DMS53 treated with DMSO at 0.1 percent for 48 hours (cell line): ENCODE results near the gene NAV2.
A peak's percentile ranks its signal among the peaks of the same experiment; 100 is the strongest.

Experiments
- DNase-seq: peaks from one replicate; lab custom pipeline; 2025; ENCODE audit not compliant: unreplicated experiment; lab: John Stamatoyannopoulos, UW

The NAV2 gene

DNA sequence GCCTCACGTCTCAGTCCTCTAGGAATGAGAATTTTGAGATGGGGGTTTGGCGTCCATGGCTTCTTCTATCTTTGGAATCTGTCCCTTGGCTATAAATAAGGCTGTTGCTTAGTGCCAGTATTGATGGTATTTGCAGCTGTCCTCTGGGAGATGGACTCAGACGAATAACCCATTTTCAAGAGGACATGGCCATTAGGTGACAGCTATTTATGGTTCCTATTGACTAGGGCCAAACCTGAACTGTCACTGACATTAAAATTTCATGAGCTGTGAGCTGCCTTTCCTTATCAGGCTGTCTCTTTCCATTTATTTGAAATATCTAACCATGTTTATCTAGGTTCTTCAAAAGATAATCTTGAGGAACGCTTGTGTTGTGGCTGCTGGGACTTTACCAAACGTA is 92.7 kb downstream of the NAV2 start:
- no peak for DNase-seq

DNA sequence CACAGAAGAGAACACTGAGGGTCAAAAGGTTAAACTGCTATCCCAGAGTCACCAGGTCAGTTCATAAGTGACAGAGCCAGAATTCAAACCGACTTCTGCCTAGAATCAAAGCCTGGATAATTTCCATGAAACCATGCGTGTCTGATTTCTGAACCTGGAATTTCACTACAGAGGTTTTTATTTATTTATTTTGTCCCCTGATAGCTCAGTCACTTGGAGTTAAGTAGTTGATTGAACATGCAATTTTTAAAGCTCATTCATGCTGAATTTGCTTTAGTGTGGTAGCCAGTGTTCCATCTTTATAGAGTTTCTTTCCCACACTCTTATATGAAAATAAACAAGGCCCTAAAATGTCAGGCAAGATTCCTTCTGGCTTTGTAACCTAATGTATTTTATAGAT is 93.2 kb downstream of the NAV2 start:
- DNase-seq = no peak

DNA sequence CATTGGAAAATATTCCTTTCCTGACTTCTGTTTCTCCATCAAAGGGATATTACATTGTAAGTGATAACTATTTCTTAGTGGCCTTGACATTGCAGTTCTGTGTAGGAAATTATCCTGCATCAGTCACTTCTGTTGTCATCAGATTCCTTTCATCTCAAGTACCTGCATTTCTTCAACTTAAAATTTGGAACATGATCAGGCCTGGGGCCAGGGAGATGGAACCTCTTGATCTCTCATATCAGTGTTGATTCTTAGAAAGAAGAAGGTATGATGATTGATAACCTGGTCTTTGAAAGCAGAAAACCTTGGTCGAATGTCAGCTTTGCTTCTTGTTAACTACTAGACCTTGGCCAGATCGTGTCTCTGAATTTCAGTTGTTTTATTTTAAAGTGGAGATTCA is 93.6 kb downstream of the NAV2 start:
- no peak for DNase-seq

DNA sequence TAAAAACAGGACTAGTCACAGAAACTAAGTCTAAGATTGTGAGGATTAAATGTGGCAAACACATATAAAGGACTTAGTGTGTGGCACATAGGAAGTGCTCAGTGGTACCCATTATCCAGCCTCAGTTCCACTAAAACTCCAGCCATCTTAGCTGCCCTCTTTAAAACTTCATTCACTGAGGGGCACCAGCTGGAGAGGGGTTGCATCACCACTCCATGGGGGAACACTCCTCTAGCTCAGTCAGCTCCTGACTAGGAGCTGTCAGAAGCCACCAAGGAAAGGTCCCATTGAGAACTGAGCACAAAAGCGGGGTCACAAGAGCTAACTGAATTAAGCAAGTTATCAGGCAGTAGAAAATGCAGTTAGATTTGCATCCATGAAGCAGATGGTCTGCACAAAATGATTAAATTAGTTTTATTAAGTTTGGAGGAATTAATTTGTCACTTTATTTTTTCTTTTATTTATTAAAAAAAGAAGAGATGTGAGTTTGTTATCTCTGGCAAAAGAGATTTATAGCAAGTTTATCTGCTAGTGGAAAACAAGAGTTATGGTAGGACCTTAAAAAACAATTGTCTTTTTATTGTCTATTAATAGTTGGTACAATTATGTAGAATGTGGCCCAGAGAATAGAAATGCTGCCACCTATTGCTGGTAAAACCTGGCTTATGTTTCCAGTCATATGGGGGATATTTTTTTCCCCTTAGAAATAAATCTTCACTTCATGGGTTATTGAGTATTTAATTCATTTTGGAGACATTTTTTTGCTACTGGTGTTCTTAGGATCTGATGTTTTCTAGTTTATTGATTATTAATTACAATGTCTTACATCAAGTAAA is 95.7 kb downstream of the NAV2 start:
- no peak for DNase-seq

DNA sequence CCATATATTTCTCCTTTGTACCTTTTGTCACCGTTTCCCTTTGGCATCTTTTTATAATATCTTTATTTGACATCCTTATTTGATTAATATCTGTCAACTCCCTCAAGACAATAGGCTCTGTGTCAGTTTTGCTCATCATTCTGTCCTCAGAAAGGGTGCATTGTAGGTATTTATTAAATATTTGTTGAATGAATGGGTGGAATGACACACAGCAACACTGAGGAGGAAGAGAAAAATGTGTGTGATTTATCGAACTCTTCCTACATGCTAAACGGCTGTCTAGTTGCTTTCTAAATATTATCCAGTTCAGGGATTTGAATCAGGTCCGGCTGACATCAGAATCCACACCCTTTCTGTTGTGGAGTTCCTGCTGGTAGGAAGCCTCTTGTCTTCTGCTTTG is 98.2 kb downstream of the NAV2 start:
- DNase-seq = no peak

DNA sequence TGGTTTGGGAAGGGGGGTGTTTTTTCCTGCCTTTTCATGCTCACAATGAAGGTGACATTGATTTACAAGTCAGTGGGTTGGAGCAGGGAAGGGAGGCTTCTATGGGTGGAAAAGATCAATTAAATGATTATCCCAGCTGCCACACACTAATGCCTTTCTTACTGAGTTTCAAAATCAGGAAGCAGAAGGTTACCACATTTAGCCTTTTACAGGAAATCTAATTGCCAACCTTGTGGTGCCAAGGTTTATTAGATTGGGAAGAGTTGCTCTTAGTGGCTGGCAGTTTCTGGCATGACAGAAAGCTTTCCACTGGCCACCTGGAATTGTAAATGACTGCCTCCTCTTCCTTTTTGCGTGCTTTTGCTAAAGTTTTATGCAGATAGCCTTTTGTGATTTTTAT is 98.7 kb downstream of the NAV2 start:
- no peak for DNase-seq

DNA sequence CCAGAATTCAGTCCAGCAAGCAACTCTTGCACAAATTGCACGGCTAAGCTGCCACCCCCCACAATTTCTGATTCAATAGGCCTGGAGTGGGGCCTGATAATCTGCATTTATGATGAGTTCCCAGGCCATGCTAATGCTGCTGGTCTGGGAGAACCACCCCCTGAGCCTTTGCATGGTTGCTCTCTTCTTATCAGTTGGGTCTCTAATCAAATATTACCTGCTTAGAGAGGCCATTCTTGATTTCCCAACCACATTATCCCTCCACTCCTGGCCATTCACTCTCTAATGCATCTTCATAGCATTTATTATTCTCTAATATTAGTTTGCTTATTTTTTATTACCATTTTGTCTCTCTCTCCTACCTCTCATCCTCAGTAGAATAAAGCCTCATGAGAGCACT is 99.5 kb downstream of the NAV2 start:
- DNase-seq = no peak

DNA sequence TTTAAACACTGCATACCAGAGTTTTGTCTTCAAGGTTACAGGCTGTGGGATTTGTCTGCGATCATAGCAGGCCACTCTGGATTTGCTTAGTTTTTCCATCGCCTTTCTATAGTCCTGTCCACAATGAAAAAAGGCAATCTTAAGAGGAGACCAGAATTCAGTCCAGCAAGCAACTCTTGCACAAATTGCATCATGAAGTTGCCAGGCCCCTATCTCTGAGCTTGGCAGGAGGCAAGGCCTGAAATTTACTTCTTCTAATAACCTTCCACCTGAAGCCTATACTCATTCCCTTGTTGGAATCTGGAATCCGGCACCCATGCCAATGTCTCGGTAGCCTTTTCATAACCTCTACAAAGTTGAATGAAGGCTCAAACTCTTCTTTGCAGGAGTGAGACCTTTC is 100.1 kb downstream of the NAV2 start:
- DNase-seq = no peak

DNA sequence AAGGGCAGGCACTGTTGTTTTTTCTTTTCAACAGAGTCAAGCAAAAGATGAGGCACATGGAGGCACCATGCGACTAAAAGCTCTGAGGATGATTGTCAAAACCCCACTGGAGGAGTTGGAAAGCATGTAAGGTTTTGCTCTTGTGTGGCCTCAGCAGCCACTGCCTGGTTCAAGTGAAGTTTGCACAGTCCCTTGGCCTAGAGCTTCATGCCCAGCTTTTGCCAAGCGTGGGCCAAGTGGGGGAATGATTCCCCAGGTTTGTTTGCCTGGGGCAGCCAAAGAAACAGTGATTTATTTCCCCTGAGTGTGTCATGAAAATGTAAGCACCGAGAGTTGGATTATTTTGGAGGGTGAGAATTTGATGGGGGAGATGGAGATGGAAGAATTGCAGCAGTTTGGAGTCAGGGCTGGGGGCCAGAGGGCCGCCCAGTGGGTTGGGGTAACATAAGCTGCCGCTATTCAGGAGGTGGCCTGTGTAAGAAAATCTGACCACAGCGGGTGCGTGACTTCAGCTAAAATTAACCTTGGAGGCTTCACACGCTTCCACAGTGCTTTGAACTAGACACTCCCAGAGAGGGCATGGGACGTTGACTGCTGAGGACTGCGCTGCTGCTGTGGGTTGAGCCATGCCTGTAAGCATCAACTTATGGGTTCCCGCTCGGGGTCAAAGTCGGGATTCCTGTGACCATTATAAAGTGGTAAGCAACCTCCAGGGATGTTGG is 100.7 kb downstream of the NAV2 start:
- DNase-seq = no peak

DNA sequence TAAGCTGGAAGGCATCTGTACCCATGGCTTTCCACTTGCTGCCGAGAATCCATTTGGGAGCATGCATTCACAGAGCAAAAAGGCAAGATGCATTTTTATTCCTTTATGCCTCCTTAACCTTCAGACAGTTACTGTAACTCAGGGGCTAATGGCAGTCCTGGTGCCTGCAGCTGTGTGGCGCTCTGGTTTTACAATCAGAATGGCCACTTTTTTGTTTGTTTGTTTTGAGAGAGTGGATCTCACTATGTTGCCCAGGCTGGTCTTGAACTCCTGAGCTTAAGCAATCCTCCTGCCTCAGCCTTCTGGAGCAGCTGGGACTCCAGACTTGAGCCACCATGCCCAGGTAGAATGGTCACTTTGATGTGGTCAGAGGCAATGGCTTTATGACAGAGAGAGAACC is 101.8 kb downstream of the NAV2 start:
- DNase-seq = no peak

DNA sequence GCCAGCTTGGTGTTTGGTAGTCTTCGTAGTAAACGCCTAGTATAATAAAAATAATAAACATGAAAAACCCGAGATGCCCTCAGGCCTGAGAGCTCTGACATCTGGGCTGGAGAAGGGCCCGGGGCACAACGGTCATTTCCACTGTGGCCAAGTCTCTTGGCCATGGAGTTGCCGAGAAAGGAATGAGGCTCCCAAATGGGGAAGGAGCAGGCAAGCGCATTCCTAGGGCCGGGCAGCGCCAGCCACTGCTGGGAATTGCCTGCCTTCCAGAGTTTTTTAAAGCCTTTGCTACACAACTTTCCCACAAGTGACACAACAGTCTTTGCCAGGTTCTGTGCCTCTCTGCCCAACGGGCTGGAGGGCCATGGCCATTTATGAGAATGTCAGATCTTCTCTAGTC is 103.4 kb downstream of the NAV2 start:
- no peak for DNase-seq

DNA sequence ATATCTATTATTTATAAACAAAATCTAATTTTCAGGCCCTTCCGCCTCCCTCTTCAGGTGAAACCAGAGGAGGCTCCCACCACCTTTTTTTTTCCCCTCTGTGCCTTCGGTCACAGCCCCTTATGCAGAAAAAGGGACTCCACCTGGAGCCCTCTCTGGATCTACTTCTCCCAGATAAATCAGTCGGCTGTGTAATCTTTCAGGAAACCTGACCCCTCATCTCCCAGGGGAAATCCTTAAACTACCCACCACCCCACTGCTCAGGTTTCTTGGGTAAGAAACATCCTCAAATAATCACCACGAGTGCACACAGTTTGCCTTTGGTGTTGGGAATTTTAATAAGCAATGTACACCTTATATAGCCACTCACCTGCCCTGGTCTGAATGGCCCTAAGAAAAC is 104.2 kb downstream of the NAV2 start:
- DNase-seq = no peak

DNA sequence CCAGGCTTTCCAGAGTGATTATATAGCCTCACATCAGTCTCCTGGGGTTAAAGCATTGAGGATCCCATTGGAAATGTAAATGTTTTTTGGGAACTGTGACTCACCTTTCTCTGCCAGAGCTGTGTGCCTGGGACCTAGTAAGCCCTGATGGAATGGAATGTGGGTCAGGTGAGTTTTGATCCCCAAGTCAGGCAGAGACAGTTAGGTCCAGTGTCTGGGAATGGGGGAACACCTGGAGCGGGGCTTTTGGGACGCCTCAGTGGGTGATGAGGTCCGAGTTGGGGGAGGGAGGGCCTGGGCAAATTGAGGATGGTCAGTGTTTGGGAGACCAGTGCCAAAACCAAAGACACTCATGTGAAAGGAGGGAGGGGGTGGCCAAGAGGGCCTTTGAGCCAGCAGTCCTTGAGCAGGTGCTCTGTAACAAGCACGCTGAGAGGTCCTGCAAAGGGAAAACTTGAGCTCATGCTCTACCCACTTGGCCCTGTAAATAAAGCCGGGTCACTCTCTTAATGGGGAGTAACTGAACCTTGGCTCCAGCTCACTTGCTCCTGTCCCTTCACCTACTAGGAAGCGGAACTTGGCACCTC is 104.7 kb downstream of the NAV2 start:
- DNase-seq = no peak

DNA sequence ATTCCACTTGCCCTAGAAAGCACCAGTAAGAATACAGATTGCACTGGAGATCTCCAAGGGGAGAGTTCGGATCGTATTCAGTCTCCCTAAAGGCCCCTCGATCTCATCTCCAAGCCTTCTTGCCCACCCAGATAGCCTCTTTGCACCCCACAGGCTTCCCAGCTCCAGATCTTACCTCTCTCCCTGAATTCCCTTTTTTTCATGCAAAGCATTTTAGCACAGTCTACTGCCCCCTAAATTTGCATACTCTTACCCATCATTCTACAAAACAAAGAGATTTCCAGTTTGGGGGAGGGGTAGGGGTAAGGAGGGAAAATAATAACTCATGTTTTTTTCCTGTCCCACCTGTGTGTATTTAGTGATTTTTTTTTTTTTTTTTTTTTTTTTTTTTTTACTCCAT is 105.2 kb downstream of the NAV2 start:
- no peak for DNase-seq

DNA sequence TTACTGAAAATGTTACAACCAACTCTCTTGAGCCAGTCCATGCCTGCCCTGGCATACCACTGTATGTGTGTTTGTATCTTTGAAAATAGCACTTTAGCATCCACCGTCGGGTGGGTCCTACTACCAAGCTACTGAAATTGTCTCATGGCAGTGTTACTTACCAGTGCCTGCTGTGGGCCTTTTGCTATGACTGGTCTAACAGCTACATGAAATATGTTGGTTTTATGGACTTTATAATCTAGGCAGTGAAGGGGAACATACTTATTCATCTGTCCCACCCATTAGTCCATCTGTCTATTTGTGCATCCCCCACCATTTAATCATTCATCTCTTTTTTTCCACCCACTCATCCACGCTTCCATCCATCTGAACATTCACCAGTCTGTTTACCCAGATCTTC is 106.0 kb downstream of the NAV2 start:
- DNase-seq = no peak

DNA sequence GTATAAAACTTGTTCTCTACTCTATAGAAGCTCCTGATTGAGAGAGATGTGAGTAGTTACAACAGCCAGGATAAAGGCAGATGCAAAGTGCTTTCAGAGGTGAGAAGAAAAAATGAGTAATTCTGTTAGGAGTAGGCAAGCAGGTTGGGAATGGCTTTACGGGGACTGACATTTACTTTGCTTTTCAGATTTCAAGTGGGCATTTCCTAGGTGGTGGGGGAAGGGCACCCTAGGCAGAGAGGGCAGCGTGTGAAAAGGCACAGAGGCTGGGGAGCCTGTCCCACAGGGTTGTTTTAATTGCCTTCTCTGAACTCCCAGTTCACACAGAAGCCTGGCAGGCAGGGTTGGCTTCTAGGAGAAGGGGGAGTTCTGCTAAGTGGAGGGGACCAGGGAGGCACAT is 106.5 kb downstream of the NAV2 start:
- DNase-seq = peak; percentile 93

DNA sequence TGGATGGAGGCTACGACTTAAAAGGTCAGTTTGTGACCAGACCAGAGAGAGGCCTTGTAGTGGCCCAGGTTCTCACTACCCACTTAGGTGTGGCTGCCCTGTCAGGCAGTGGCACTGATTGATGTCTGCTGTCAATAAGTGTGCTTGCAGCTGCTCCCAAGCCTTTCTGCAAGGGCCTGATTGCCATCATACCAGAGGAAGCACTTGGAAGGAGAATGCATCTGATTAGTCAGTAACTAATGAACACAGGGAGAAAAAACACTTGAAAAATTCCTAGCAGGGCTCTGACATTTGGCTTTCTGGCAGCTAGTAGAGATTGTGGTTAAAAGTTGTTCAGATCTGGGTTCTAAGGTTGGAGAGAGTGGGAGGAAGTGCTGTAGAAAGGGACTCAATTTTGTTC is 107.5 kb downstream of the NAV2 start:
- no peak for DNase-seq

DNA sequence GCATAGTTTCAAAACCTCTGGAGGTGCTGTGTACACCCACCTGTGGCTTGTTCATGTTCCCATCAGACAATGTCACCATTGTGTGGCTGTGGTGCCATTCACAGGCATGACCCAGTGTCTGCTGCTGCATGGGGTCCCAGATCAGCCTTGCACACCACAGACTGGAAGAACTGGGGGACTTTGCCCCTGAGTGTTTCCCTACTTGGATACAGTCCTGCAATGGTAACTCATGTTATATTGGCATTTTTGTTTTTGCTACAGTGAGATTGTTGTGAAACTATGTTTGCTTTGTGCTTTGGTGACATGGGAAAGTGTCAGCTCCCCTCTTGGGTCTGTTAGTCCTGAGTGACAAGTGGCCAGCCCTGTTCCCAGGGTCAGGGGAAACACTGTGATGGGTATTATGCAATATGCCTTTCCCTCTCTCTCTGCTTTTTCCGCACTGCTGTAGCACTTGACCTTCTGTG is 108.8 kb downstream of the NAV2 start:
- DNase-seq = no peak

DNA sequence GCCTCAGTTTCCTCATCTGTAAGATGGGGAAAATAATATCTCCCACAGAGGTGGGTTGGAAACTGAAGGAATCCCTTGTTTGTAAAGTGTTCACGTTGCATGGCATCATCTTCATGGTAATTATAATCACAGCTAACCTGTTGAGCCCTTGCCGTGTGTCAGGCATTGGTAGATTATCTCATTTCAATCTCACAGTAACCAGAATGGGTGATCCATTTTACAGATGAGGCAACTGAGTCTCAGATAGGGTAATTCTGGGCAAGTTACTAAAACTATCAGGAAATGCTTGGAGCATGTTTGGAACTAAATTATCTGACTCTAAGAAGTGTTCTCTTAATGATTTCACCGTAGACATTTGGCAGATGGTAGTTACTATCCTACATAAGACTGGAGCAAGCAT is 109.4 kb downstream of the NAV2 start:
- no peak for DNase-seq

DNA sequence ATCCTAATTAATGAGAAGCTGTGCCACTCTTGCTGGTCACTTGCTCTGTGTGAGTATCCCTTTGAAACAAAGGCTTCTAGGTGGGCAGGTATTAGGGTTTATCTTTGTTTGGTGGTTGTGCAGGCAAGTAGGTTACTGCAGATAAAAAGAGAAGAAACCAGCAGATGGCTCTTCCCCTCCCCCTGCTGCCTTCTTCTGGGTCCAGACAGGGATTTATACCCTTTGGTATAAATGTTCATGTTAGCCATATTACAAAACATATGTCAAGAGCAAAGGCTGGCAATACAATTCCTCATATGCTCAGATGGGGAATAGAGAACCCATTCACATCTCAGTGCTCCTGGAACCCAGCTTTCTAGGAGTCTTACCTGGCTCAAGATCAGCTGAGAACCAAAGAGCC is 109.9 kb downstream of the NAV2 start:
- DNase-seq = no peak

DNA sequence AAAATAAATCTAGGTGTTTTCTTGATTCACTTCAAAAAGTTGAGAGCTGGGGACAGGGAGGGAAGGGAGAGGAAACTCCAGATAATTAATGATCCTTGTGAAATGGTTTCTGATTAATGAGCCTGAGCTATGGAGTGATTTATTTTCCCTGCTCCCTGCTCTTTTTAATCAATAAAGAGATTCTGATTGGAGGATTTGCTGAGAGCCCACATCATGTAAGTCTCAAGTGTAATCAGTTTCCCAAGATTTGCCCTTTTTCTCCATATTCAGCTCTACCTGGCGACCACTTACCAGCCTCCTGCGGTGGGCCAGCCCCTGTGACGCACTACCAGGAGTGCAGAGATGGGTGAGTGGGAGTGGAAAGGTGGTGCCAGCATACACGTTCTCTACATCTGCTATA is 114.0 kb downstream of the NAV2 start:
- DNase-seq = no peak

DNA sequence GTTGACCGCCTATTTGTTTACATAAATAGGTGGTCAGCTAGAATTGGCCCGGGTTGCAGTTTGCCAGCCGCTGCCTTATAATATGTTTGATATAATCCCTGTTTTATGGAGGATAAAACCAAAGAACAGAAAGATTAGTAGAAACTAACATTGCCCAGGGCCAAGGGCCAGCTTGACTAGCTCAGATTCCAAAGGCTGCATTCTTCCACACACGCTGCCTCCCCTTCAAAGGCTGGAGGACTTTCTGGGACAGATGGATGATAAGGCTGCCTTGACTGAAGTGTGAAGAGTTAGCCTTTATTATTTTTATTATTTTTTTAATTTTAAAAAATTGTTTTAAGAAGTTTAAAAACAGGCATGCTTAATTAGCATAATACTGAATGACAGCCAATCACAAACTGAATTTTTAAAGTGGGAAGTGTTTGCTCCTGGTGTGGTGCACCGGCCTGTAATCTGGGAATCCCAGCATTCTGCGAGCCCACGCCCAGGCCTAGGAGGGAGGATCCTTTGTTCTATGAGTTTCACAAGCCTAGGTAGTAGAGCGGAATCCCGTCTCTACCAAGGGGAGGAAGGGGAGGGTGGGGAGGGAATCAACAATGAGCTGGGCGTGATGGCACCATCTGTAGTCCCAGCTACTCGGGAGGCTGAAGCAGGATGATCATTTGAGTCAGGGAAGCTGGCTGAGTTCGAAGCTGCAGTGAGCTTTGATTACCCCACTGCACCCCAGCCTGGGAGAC is 114.9 kb downstream of the NAV2 start:
- DNase-seq = no peak
